ENCODE data around the gene UBE2J2. TPM values are rescaled to one million over a fixed set of nuclear protein-coding genes. Genes with fewer than 3 reads are reported as not detected.
"Not testable (repeated sequence)": the region's sequence is repeated elsewhere in the genome, so short reads cannot be mapped to it uniquely, and the experiment has no call there.

UBE2J2 gene
- total and polyA plus RNA-seq, 5 donors, result 34.9 to 41.2 (median 38.2) TPM

DNA sequence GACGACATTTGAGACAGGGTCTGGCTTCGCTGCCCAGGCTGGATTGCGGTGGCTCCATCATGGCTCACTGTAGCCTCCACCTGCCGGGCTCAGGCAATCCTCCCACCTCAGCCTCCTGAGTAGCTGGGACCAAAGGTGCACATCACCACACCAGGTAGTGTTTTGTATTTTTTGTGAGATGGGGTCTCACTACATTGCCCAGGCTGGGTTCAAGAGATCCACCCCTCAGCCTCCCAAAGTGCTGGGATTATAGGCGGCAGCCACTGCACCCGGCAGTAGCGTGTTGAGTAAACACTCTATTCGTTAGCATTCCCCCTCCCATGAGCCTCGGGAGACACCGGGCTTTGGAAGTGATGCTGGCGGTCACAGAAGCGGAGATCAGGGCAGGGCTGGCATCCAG is 20.3 kb downstream of the UBE2J2 start:
- 88% methylated on average over 12 of the region's 12 CpGs for WGBS
- no peaks in the 10 kb centered on the region for H3K9me3 ChIP-seq (ENCODE audit: control insufficient read depth, low read length)
- intact Hi-C loops (cut with DNase I), result no loop called here
- no peak overlapping the region for H3K27ac ChIP-seq (ENCODE audit: low read length)
- DNase-seq (no peak), ATAC-seq (no peak)
- no peaks in the 10 kb centered on the region for H3K4me1 ChIP-seq (ENCODE audit: control insufficient read depth, insufficient read depth, low read length)
- no peaks in the 10 kb centered on the region for H3K27me3 ChIP-seq (ENCODE audit: control insufficient read depth, insufficient read depth)
- no peak overlapping the region for H3K4me3 ChIP-seq (ENCODE audit: low read length)

DNA sequence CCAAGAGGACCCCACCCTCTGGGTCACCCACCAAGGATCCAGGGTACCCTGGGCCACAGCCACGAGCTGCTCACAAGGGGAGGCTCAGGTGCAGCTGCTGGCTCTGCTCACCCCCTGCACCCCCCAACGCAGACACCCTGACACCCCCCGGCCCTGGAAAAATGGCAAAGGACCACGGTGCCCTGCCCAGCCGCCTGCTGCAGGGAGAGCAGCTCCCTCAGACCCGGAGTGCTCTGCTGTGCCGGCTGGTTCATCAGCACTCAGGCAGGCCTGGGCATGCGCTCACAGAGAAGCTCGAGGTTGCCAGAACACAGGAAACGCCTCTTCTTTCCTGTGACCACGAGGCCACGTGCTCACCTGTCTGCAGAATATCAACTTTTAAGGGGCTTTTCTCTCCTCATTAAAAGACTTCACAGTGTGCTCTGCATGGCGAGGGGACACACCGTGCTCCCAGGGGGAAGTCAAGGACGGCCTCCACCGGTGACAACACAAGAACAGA is 22.8 kb downstream of the UBE2J2 start:
- no peaks in the 10 kb centered on the region for H3K4me1 ChIP-seq (ENCODE audit: control insufficient read depth, insufficient read depth, low read length)
- H3K27me3 ChIP-seq (ENCODE audit: control insufficient read depth, insufficient read depth), result no peaks in the 10 kb centered on the region
- no peaks in the 10 kb centered on the region for H3K9me3 ChIP-seq (ENCODE audit: control insufficient read depth, low read length)
- DNase-seq (peak in 1 of 3 donors; percentile 53), ATAC-seq (peak in 1 of 2 donors; percentile 12)
- intact Hi-C loops (cut with DNase I), result no loop called here
- no peak overlapping the region for H3K27ac ChIP-seq (ENCODE audit: low read length)
- WGBS, result 78% methylated on average over 16 of the region's 16 CpGs
- H3K4me3 ChIP-seq (ENCODE audit: low read length), result no peak overlapping the region

DNA sequence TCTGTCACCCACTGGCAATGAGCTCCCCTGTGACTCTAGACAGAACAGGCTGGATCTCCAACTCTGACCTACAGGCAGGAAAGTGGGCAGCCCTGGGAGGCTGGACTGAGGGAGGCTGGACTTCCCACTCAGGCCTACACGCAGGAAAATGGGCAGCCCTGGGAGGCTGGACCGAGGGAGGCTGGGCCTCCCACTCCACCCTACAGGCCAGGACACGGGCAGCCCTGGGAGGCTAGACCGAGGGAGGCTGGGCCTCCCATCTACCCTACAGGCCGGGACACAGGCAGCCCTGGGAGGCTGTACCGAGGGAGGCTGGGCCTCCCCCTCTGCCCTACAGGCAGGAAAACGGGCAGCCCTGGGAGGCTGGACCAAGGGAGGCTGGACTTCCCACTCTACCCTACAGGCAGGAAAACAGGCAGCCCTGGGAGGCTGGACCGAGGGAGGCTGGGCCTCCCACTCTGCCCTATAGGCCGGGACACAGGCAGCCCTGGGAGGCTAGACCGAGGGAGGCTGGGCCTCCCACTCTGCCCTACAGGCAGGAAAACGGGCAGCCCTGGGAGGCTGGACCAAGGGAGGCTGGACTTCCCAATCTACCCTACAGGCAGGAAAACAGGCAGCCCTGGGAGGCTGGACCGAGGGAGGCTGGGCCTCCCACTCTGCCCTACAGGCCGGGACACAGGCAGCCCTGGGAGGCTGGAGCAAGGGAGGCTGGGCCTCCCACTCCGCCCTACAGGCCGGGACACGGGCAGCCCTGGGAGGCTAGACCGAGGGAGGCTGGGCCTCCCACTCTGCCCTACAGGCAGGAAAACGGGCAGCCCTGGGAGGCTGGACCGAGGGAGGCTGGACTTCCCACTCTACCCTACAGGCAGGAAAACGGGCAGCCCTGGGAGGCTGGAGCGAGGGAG is 25.4 kb downstream of the UBE2J2 start:
- not testable (repeated sequence) for H3K27ac ChIP-seq (ENCODE audit: low read length); H3K4me1 ChIP-seq (ENCODE audit: control insufficient read depth, insufficient read depth, low read length); ATAC-seq; H3K27me3 ChIP-seq (ENCODE audit: control insufficient read depth, insufficient read depth); H3K4me3 ChIP-seq (ENCODE audit: low read length); H3K9me3 ChIP-seq (ENCODE audit: control insufficient read depth, low read length); DNase-seq
- 91% methylated on average over 21 of the region's 21 CpGs for WGBS
- intact Hi-C loops (cut with DNase I), result loop anchor here in 1 of 4 donors (5.0 kb wide), 1 partner anchor 126 kb away; no protein-coding TSS in a partner anchor

- Histone ChIP-seq H3K27me3 (ENCODE audit: control insufficient read depth, insufficient read depth) (no peaks in the 10 kb centered on the region), H3K27ac (ENCODE audit: low read length) (no peak overlapping the region), H3K4me1 (ENCODE audit: control insufficient read depth, insufficient read depth, low read length) (no peaks in the 10 kb centered on the region), H3K9me3 (ENCODE audit: control insufficient read depth, low read length) (no peaks in the 10 kb centered on the region), H3K4me3 (ENCODE audit: low read length) (no peak overlapping the region)
- DNase-seq, result peak in 1 of 3 donors; percentile 47
- intact Hi-C loops (cut with DNase I), result loop anchor here in 1 of 4 donors (5.0 kb wide), 1 partner anchor 125 kb away; no protein-coding TSS in a partner anchor
- ATAC-seq, result peak in 1 of 2 donors; percentile 13
- 67% methylated on average over 25 of the region's 25 CpGs for WGBS
Measured at GRCh38 chr1:1247341-1247913, 26.2 kb downstream of the UBE2J2 start.

DNA sequence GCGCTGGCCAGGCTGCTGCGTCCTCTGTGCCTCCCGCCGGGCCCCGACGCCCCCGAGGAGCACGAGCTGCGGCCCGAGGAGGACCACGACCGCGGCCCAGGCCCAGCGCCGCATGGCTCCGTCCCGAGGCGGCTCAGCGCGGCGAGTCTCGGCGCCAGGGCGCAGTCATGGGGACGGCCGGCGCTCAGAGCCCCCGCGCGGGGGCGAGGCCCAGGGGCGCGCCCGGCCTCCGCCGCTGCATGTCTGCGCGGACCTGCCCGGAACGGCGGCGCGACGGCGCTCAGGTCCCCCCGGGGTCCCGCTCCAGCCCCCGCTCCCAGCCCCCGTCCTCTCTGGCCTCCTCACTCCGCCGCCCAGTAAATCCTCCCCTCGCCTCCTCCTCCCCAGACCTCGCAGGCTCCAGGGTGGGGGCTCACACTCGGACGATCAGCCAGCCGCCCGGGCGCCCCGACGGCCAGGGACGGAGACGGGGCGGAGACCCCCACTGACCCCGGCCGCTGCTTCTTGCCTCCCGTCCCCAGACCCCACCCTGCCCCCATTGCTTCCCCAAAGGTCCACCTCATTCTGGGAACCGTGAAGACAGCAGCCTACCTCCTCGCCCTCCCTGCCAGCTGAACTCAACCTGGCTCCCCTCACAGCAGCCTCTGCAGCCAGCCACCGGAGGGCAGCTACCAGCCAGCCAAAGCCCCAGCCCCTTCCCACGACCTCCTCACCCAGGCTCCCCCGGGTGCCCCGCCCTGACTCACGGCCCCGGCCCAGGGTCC is 26.9 kb downstream of the UBE2J2 start, which contains the start of gene C1QTNF12:
C1QTNF12 (minus strand) TSS at position 146 of the 764 bp plus-strand sequence; CDS start at position 114, 32 bp downstream.
- WGBS, result 5% methylated on average over 74 of the region's 74 CpGs
- Histone ChIP-seq H3K4me3 (ENCODE audit: low read length) (no peak within 1 kb of the TSS), H3K4me1 (ENCODE audit: control insufficient read depth, insufficient read depth, low read length) (no peaks in the 10 kb centered on the region), H3K27me3 (ENCODE audit: control insufficient read depth, insufficient read depth) (no peaks in the 10 kb centered on the region), H3K27ac (ENCODE audit: low read length) (no peak within 1 kb of the TSS), H3K9me3 (ENCODE audit: control insufficient read depth, low read length) (no peaks in the 10 kb centered on the region)
- ATAC-seq, result no peak
- intact Hi-C loops (cut with DNase I), result loop anchor here in 1 of 4 donors (5.0 kb wide), 1 partner anchor 124 kb away; no protein-coding TSS in a partner anchor
- DNase-seq, result peak in 1 of 3 donors; percentile 39

GRCh38 chr1:1245817-1246576 is 27.7 kb downstream of the UBE2J2 start:
- no peaks in the 10 kb centered on the region for H3K4me1 ChIP-seq (ENCODE audit: control insufficient read depth, insufficient read depth, low read length)
- H3K27me3 ChIP-seq (ENCODE audit: control insufficient read depth, insufficient read depth), result no peaks in the 10 kb centered on the region
- intact Hi-C loops (cut with DNase I), result loop anchor here in 1 of 4 donors (5.0 kb wide), 1 partner anchor 124 kb away; no protein-coding TSS in a partner anchor
- no peak overlapping the region for H3K27ac ChIP-seq (ENCODE audit: low read length)
- H3K4me3 ChIP-seq (ENCODE audit: low read length), result no peak overlapping the region
- no peaks in the 10 kb centered on the region for H3K9me3 ChIP-seq (ENCODE audit: control insufficient read depth, low read length)
- ATAC-seq, result no peak
- WGBS, result 29% methylated on average over 45 of the region's 45 CpGs
- peak in 1 of 3 donors; percentile 29 for DNase-seq

DNA sequence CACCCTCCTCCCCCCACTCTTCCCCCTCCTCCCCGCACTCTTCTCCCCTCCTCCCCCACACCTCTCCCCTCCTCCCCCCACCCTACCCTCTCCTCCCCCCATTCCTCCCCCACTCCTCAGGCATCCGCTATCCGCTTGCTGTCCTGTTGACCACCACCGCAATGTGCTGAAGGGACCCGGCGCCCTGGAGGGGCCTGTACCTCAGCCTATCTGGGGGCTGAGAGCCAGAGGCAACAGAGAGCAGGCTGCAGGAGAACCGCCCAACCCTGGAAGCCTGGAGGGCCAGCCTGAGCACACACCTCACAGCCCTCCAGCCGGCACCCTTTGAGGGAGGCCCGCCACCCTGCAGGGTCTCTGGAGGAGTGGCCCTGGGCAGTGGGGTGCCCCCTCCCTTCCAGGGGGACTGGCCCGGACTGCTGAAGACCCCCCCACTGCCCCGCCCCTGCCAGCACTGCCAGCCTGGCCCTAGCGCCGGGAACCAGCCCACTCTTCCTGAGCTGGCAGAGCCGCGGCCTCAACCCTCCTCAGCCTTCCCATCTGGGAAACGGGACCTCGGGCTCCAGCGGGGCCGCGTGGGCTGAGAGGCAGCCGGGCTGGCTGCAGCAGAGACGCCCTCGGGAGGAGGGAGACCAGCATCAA is 28.4 kb downstream of the UBE2J2 start:
- peak in 1 of 3 donors; percentile 33 for DNase-seq
- H3K9me3 ChIP-seq (ENCODE audit: control insufficient read depth, low read length), result no peaks in the 10 kb centered on the region
- no peaks in the 10 kb centered on the region for H3K4me1 ChIP-seq (ENCODE audit: control insufficient read depth, insufficient read depth, low read length)
- ATAC-seq, result no peak
- intact Hi-C loops (cut with DNase I), result loop anchor here in 1 of 4 donors (5.0 kb wide), 1 partner anchor 123 kb away; no protein-coding TSS in a partner anchor
- no peak overlapping the region for H3K27ac ChIP-seq (ENCODE audit: low read length)
- 66% methylated on average over 23 of the region's 23 CpGs for WGBS
- no peak overlapping the region for H3K4me3 ChIP-seq (ENCODE audit: low read length)
- H3K27me3 ChIP-seq (ENCODE audit: control insufficient read depth, insufficient read depth), result no peaks in the 10 kb centered on the region

GRCh38 chr1:1244192-1244811 is 29.4 kb downstream of the UBE2J2 start:
- WGBS, result 67% methylated on average over 30 of the region's 30 CpGs
- intact Hi-C loops (cut with DNase I), result no loop called here
- no peaks in the 10 kb centered on the region for H3K27me3 ChIP-seq (ENCODE audit: control insufficient read depth, insufficient read depth)

GRCh38 chr1:1243807-1244191 is 29.9 kb downstream of the UBE2J2 start:
- intact Hi-C loops (cut with DNase I), result no loop called here
- no peaks in the 10 kb centered on the region for H3K4me1 ChIP-seq (ENCODE audit: control insufficient read depth, insufficient read depth, low read length)
- ATAC-seq (no peak), DNase-seq (no peak)
- H3K27me3 ChIP-seq (ENCODE audit: control insufficient read depth, insufficient read depth), result no peaks in the 10 kb centered on the region
- no peaks in the 10 kb centered on the region for H3K9me3 ChIP-seq (ENCODE audit: control insufficient read depth, low read length)
- no peak overlapping the region for H3K4me3 ChIP-seq (ENCODE audit: low read length)
- WGBS, result 57% methylated on average over 23 of the region's 23 CpGs
- H3K27ac ChIP-seq (ENCODE audit: low read length), result no peak overlapping the region

More at GRCh38 chr1:1244192-1244811, 29.4 kb downstream of the UBE2J2 start:
- H3K4me3 ChIP-seq (ENCODE audit: low read length), result no peak overlapping the region
- peak in 1 of 3 donors; percentile 52 for DNase-seq
- H3K4me1 ChIP-seq (ENCODE audit: control insufficient read depth, insufficient read depth, low read length), result no peaks in the 10 kb centered on the region
- no peaks in the 10 kb centered on the region for H3K9me3 ChIP-seq (ENCODE audit: control insufficient read depth, low read length)
- ATAC-seq, result peak in 1 of 2 donors; percentile 6
- H3K27ac ChIP-seq (ENCODE audit: low read length), result no peak overlapping the region
